ENCODE data around the gene ADAMTS18. TPM values are rescaled to one million over a fixed set of nuclear protein-coding genes. Genes with fewer than 3 reads are reported as not detected.

ADAMTS18 gene
- total RNA-seq, 2 experiments from 2014 or later: not detected

GRCh38 chr16:77399066-77399465, 35.8 kb downstream of the ADAMTS18 start:
- POLR2A ChIA-PET: no interaction called here
- H3K4me3 Mint-ChIP-seq: no peak overlapping the region
- H3K9me3 Mint-ChIP-seq: no peaks in the 10 kb centered on the region

GRCh38 chr16:77398495-77398894, 36.3 kb downstream of the ADAMTS18 start:
- Mint-ChIP-seq H3K9me3 (no peaks in the 10 kb centered on the region), H3K4me3 (no peak overlapping the region), H3K27me3 (peaks cover 3% of the 10 kb centered on the region), H3K36me3 (ENCODE audit: low read depth) (no peaks in the 10 kb centered on the region), H3K4me1 (no peaks in the 10 kb centered on the region), H3K27ac (no peak overlapping the region)
- no peak for DNase-seq
- ChIA-PET POLR2A (no interaction called here), CTCF (no interaction called here)

More at GRCh38 chr16:77399066-77399465, 35.8 kb downstream of the ADAMTS18 start:
- DNase-seq: no peak
- no peak overlapping the region for H3K27ac Mint-ChIP-seq
- CTCF ChIA-PET: no interaction called here
- H3K27me3 Mint-ChIP-seq: peaks cover 3% of the 10 kb centered on the region
- H3K4me1 Mint-ChIP-seq: no peaks in the 10 kb centered on the region
- H3K36me3 Mint-ChIP-seq (ENCODE audit: low read depth): no peaks in the 10 kb centered on the region

DNA sequence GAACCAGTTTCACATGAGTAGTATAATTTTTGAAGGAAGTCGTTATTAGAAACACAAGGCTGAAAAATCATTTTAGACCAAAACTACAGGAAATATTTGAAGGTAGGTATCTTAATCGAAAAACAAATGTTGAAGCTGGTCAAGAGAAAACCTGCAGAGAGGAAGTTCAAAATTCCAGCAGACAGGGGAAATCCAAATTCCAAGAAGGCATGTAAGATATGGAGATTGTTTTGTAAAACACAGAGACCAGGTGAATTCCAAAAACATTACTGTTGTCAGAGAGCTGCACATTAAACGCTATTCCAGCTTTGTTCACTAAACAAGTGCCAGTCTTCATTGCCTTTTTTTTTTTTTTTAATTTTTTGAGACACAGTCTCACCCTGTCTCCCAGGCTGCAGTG, 38.4 kb downstream of the ADAMTS18 start:
- Mint-ChIP-seq H3K9me3 (no peaks in the 10 kb centered on the region), H3K27ac (no peak overlapping the region), H3K27me3 (peaks cover 1% of the 10 kb centered on the region), H3K36me3 (ENCODE audit: low read depth) (no peaks in the 10 kb centered on the region), H3K4me1 (no peaks in the 10 kb centered on the region), H3K4me3 (no peak overlapping the region)
- POLR2A ChIA-PET: no interaction called here
- CTCF ChIA-PET: no interaction called here
- no peak for DNase-seq

DNA sequence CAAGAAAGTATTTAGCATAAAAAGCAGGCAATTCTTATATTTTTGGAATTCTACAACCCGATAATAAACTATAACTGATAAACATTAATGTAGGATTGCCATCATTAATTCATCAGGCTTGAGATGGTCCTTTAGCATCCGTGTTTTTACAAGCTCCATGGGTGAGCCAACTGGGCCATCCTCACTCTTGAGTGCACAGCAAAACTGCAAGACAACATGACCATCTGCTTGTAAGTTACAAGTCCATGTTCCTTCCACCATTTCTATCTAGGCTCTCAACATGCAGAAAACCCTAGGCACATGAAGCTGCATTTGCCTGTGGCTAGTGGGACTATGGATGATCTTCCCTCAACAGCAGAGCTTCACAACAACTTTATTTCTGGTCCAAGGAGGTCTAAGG, 40.1 kb downstream of the ADAMTS18 start:
- Mint-ChIP-seq H3K36me3 (ENCODE audit: low read depth) (no peaks in the 10 kb centered on the region), H3K9me3 (no peaks in the 10 kb centered on the region), H3K4me1 (no peaks in the 10 kb centered on the region), H3K4me3 (no peak overlapping the region), H3K27me3 (peaks cover 1% of the 10 kb centered on the region), H3K27ac (no peak overlapping the region)
- POLR2A ChIA-PET: no interaction called here
- CTCF ChIA-PET: interaction anchor here (0.9 kb wide), 1 partner anchor 17 kb away, joined by 3 read pairs; no protein-coding TSS in a partner anchor
- no peak for DNase-seq

DNA sequence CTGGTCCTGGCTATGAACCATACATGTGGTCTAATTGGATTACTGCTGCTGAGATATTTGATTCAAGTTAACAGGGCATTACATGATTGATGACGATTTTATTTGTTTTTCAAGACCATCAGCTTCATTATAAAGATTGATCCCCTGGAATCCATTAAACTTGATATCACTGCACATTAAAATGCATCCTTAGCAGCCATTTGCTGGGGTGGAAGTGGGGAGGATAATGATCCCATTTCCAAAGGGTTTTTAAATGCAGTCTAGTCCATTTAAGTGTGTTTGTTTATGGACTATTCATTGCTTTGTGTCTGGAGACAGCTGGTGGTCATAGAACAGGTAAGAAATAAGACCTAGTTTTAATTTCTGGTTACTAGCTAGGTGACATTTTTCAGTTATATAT, 40.9 kb downstream of the ADAMTS18 start:
- Mint-ChIP-seq H3K4me1 (no peaks in the 10 kb centered on the region), H3K27me3 (peaks cover 1% of the 10 kb centered on the region), H3K4me3 (no peak overlapping the region), H3K9me3 (no peaks in the 10 kb centered on the region), H3K27ac (no peak overlapping the region), H3K36me3 (ENCODE audit: low read depth) (no peaks in the 10 kb centered on the region)
- ChIA-PET POLR2A (no interaction called here), CTCF (interaction anchor here (0.9 kb wide), 1 partner anchor 17 kb away, joined by 3 read pairs; no protein-coding TSS in a partner anchor)
- DNase-seq: no peak

- no peak for DNase-seq
- Mint-ChIP-seq H3K9me3 (no peaks in the 10 kb centered on the region), H3K27me3 (no peaks in the 10 kb centered on the region), H3K4me1 (no peaks in the 10 kb centered on the region), H3K36me3 (ENCODE audit: low read depth) (no peaks in the 10 kb centered on the region), H3K27ac (no peak overlapping the region), H3K4me3 (no peak overlapping the region)
- ChIA-PET CTCF (interaction anchor here (0.7 kb wide), 1 partner anchor 10 kb away, joined by 3 read pairs; no protein-coding TSS in a partner anchor), POLR2A (no interaction called here)
These were observed 47.0 kb downstream of the ADAMTS18 start for GRCh38 chr16:77387815-77388209.

DNA sequence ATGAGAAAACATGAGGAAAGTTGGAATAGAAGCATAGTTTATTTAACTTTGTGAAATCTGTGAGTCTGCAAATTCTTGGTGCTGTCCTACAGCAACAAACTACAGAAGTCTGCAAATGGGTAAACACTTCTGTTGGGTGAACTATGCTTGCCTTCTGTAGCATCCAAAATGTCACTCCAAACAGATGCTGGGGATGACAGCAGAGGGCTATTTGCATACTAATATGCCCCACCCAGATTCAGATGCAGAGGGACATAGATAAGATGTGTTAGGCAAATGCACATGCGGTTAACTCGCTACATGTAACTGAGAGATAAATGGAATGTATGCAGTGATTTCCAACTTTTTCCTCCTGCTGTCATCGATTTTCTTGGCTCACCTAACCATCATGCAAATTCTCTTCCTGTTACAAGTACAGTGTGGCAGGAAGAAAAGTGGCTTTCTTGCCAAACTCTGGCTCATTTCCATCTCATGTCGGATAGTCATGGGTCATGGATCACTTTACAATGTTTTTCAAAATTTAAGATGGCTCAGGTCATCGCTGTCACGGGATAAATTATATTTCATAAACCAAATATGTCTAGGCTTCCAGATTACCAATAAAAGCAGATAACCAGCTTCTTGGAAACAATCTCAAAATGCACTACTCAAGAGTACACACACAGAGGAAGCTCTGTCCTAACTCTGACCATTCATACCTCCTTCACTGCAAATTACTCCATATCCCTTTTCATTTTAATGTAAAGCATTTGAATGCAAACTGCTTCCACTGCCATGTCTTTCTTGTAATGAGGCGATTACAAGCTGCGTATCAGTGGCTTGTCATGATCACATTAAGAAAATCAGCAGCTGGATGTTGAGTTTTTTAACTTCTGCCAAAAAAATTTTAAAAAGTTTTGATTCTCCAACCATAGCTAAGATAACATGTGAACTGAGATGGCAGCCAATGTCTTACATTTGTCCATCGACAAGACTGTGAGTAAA, 47.7 kb downstream of the ADAMTS18 start:
- CTCF ChIA-PET: interaction anchor here (0.7 kb wide), 1 partner anchor 10 kb away, joined by 3 read pairs; no protein-coding TSS in a partner anchor
- Mint-ChIP-seq H3K4me1 (no peaks in the 10 kb centered on the region), H3K36me3 (ENCODE audit: low read depth) (no peaks in the 10 kb centered on the region), H3K4me3 (no peak overlapping the region), H3K9me3 (no peaks in the 10 kb centered on the region), H3K27me3 (no peaks in the 10 kb centered on the region), H3K27ac (no peak overlapping the region)
- POLR2A ChIA-PET: no interaction called here
- no peak for DNase-seq

DNA sequence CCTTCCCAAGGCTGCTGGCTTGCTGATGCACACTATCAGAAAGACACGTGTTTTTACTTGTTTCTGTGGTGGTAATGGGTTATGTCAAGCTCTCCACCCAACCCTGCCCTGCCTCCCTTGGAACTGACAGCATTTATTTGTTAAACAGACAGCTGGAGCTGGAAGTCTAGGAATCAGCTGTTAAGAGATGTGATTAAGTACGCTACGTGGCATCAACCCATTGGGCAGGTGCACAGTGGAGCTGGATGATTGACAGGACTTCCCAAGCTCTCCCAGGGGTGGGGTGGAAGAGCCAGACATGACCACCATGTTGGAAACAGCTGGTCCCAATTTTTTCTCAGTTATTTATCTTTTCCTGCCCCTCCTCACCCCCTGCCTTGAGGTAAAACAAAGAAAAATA, 49.4 kb downstream of the ADAMTS18 start:
- DNase-seq: no peak
- CTCF ChIA-PET: no interaction called here
- H3K27me3 Mint-ChIP-seq: no peaks in the 10 kb centered on the region
- POLR2A ChIA-PET: no interaction called here
- no peaks in the 10 kb centered on the region for H3K9me3 Mint-ChIP-seq
- no peak overlapping the region for H3K4me3 Mint-ChIP-seq
- H3K27ac Mint-ChIP-seq: no peak overlapping the region
- no peaks in the 10 kb centered on the region for H3K4me1 Mint-ChIP-seq
- H3K36me3 Mint-ChIP-seq (ENCODE audit: low read depth): no peaks in the 10 kb centered on the region

- Mint-ChIP-seq H3K4me3 (no peak overlapping the region), H3K27me3 (no peaks in the 10 kb centered on the region), H3K9me3 (no peaks in the 10 kb centered on the region), H3K4me1 (no peaks in the 10 kb centered on the region), H3K27ac (no peak overlapping the region), H3K36me3 (ENCODE audit: low read depth) (no peaks in the 10 kb centered on the region)
- CTCF ChIA-PET: no interaction called here
- DNase-seq: no peak
- POLR2A ChIA-PET: no interaction called here
These were observed 51.1 kb downstream of the ADAMTS18 start for GRCh38 chr16:77383606-77384187.

GRCh38 chr16:77376358-77376757, 58.5 kb downstream of the ADAMTS18 start:
- ChIA-PET CTCF (interaction anchor here (0.7 to 1.6 kb wide), 8 partner anchors 35 to 303 kb away, joined by 3 to 7 read pairs (median 4); no protein-coding TSS in a partner anchor), POLR2A (no interaction called here)
- DNase-seq: no peak
- H3K9me3 Mint-ChIP-seq: no peaks in the 10 kb centered on the region
- H3K27me3 Mint-ChIP-seq: no peaks in the 10 kb centered on the region
- H3K4me1 Mint-ChIP-seq: no peaks in the 10 kb centered on the region
- no peak overlapping the region for H3K4me3 Mint-ChIP-seq
- no peak overlapping the region for H3K27ac Mint-ChIP-seq
- H3K36me3 Mint-ChIP-seq (ENCODE audit: low read depth): no peaks in the 10 kb centered on the region

DNA sequence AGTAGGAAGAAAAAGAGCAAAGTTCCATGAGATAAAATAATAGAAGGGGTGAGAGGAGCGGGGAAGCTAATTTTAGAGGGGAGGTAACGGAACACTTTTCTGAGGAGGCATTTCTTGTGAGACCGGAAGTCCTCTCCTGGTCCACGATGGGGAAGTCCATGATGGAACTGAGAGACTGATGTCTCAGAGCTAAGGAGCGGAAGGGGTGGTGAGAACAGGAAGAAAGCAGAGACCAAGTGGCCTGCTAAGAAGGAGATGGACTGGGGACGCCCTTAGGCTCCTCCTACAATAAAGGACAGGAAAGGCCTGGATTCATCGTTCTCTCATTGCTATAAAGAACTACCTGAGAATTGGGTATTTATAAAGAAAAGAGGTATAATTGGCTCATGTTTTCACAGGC, 59.4 kb downstream of the ADAMTS18 start:
- H3K4me1 Mint-ChIP-seq: no peaks in the 10 kb centered on the region
- POLR2A ChIA-PET: no interaction called here
- no peak overlapping the region for H3K27ac Mint-ChIP-seq

GRCh38 chr16:77374384-77374783, 60.5 kb downstream of the ADAMTS18 start:
- no peak overlapping the region for H3K27ac Mint-ChIP-seq
- H3K36me3 Mint-ChIP-seq (ENCODE audit: low read depth): no peaks in the 10 kb centered on the region
- no peaks in the 10 kb centered on the region for H3K27me3 Mint-ChIP-seq
- ChIA-PET POLR2A (no interaction called here), CTCF (no interaction called here)
- no peaks in the 10 kb centered on the region for H3K4me1 Mint-ChIP-seq
- no peaks in the 10 kb centered on the region for H3K9me3 Mint-ChIP-seq
- DNase-seq: no peak
- no peak overlapping the region for H3K4me3 Mint-ChIP-seq

More for the DNA sequence above, 59.4 kb downstream of the ADAMTS18 start:
- H3K9me3 Mint-ChIP-seq: no peaks in the 10 kb centered on the region
- H3K36me3 Mint-ChIP-seq (ENCODE audit: low read depth): no peaks in the 10 kb centered on the region
- no peak overlapping the region for H3K4me3 Mint-ChIP-seq
- DNase-seq: no peak
- CTCF ChIA-PET: no interaction called here
- H3K27me3 Mint-ChIP-seq: no peaks in the 10 kb centered on the region

- ChIA-PET POLR2A (no interaction called here), CTCF (no interaction called here)
- Mint-ChIP-seq H3K36me3 (ENCODE audit: low read depth) (no peaks in the 10 kb centered on the region), H3K27me3 (no peaks in the 10 kb centered on the region), H3K4me3 (no peak overlapping the region), H3K4me1 (no peaks in the 10 kb centered on the region), H3K27ac (no peak overlapping the region), H3K9me3 (no peaks in the 10 kb centered on the region)
- DNase-seq: no peak
These were observed 61.1 kb downstream of the ADAMTS18 start for GRCh38 chr16:77373726-77374125.

GRCh38 chr16:77364770-77365169, 70.1 kb downstream of the ADAMTS18 start:
- Mint-ChIP-seq H3K36me3 (ENCODE audit: low read depth) (no peaks in the 10 kb centered on the region), H3K27ac (no peak overlapping the region), H3K4me1 (no peaks in the 10 kb centered on the region), H3K9me3 (no peaks in the 10 kb centered on the region), H3K4me3 (no peak overlapping the region), H3K27me3 (no peaks in the 10 kb centered on the region)
- DNase-seq: no peak
- CTCF ChIA-PET: no interaction called here
- POLR2A ChIA-PET: no interaction called here
